ENCODE measurements around the gene CTXN3. TPM values are rescaled to one million over a fixed set of nuclear protein-coding genes. Genes with fewer than 3 reads are reported as not detected.

Gene CTXN3
- total and polyA plus RNA-seq, 10 of the 15 experiments (the other 5 are each of a cell fraction or from before 2014, with no cell fraction given), result not detected

GRCh38 chr5:127642949-127643348 is 5.9 kb upstream of the CTXN3 start (continued):
- TF ChIP-seq, protein P1, sequence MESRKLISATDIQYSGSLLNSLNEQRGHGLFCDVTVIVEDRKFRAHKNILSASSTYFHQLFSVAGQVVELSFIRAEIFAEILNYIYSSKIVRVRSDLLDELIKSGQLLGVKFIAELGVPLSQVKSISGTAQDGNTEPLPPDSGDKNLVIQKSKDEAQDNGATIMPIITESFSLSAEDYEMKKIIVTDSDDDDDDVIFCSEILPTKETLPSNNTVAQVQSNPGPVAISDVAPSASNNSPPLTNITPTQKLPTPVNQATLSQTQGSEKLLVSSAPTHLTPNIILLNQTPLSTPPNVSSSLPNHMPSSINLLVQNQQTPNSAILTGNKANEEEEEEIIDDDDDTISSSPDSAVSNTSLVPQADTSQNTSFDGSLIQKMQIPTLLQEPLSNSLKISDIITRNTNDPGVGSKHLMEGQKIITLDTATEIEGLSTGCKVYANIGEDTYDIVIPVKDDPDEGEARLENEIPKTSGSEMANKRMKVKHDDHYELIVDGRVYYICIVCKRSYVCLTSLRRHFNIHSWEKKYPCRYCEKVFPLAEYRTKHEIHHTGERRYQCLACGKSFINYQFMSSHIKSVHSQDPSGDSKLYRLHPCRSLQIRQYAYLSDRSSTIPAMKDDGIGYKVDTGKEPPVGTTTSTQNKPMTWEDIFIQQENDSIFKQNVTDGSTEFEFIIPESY (IDR thresholded peaks at IDR 0.05), result no peak
- TF ChIP-seq BCL11A (IDR thresholded peaks at IDR 0.05; ENCODE audit: low read depth, low read length) (no peak), CUX1 (IDR thresholded peaks at IDR 0.05; ENCODE audit: insufficient replicate concordance, low read depth, low read length) (no peak), CHD1 (IDR thresholded peaks at IDR 0.05; ENCODE audit: low read depth, low read length) (no peak), IKZF1 (conservative IDR thresholded peaks at IDR 0.05) (no peak)

GRCh38 chr5:127643607-127644006 is 5.3 kb upstream of the CTXN3 start:
- H3K79me2 ChIP-seq (ENCODE audit: control insufficient read depth, insufficient read depth, low read length), result no peaks in the 10 kb centered on the region
- no peak for DNase-seq (ENCODE audit: low read depth, low spot score)
- no peak overlapping the region for H3K27ac ChIP-seq (ENCODE audit: control insufficient read depth, insufficient read depth)
- H3K27me3 ChIP-seq (replicated peaks in 1 of 2; ENCODE audit: control insufficient read depth in 2 of 2, insufficient read depth in 2 of 2, low read length in 1 of 2), result no peaks in the 10 kb centered on the region
- H3K36me3 ChIP-seq (ENCODE audit: control insufficient read depth in 2 of 2, insufficient read depth in 2 of 2, low read length in 1 of 2), result no peaks in the 10 kb centered on the region
- BruUV-seq (replicated peaks), result no TSS peak
- WGBS (ENCODE audit: insufficient coverage, insufficient replicate concordance, low lambda C conversion rate, missing lambda C conversion rate), result 5% methylated on average over 1 of the region's 1 CpG
- H2AFZ ChIP-seq (ENCODE audit: control insufficient read depth, low read depth, low read length), result no peak overlapping the region
- intact Hi-C loops (cut with micrococcal nuclease; ENCODE audit: unreplicated experiment) (no loop called here), in situ Hi-C loops (cut with MboI) (no loop called here)
- H3K9ac ChIP-seq (ENCODE audit: control insufficient read depth, insufficient read depth, low read length), result no peak overlapping the region
- H3K4me3 ChIP-seq, result no peak overlapping the region
- H4K20me1 ChIP-seq (ENCODE audit: control insufficient read depth, insufficient read depth), result no peaks in the 10 kb centered on the region
- no peaks in the 10 kb centered on the region for H3K9me3 ChIP-seq (replicated peaks; ENCODE audit: control insufficient read depth, insufficient read depth, low read length)
- no peak for TF ChIP-seq RAD51 (IDR thresholded peaks at IDR 0.05)
- no peak for TF ChIP-seq SMC3 (IDR thresholded peaks at IDR 0.05; ENCODE audit: borderline replicate concordance, low read length)
- no peak for TF ChIP-seq E2F4 (IDR thresholded peaks at IDR 0.05; ENCODE audit: low read depth, low read length)
- TF ChIP-seq IKZF2 (IDR thresholded peaks at IDR 0.05), result no peak
- no peak for TF ChIP-seq FOXK2 (IDR thresholded peaks at IDR 0.05)
- no peaks in the 10 kb centered on the region for H3K4me1 ChIP-seq (ENCODE audit: control insufficient read depth, insufficient read depth, low read length)
- ChIA-PET SMC1A (ENCODE audit: uncharacterized antibody, unreplicated experiment) (interaction anchor here (0.8 to 3.2 kb wide), 4 partner anchors 13 to 80 kb away, joined by 3 to 8 read pairs (median 4); no protein-coding TSS in a partner anchor), RAD21 (ENCODE audit: unreplicated experiment) (no interaction called here), POLR2A (no interaction called here), CTCF (interaction anchor here (1.0 kb wide), 1 partner anchor 231 kb away, joined by 3 read pairs; no protein-coding TSS in a partner anchor)
- FAIRE-seq, result no peak
- H3K4me2 ChIP-seq (ENCODE audit: control insufficient read depth, insufficient read depth), result no peak overlapping the region
- ATAC-seq, result no peak
